ENCODE results near the gene SLC24A1.

- TF ChIP-seq CTCF (IDR thresholded peaks at IDR 0.05) (no peak), POLR2A (IDR thresholded peaks at IDR 0.05; ENCODE audit: low read depth) (no peak), EP300 (IDR thresholded peaks at IDR 0.05) (no peak)
Observed at GRCh38 chr15:65634356-65634755, 12.6 kb downstream of the SLC24A1 start.
